OCI-LY1 (cell line): ENCODE data around the gene CHMP6.

ENCODE experiments used
- EZH2 ChIP-seq: fragments of 200-600 bp; sonication (generic), shearing (Covaris generic); IDR thresholded peaks from 2 replicates; pipeline ENCODE4 v1.8.0; 2017; ENCODE audit warnings: borderline replicate concordance, mixed run types, mild to moderate bottlenecking, antibody characterized with exemption, low read length, moderate library complexity, mixed read lengths
- TF ChIP-seq, protein P1 (sequence below): fragments of 200-600 bp; sonication (generic), shearing (Covaris generic); IDR thresholded peaks from 2 replicates; pipeline ENCODE4 v1.5.1; 2017; ENCODE audit warnings: mild to moderate bottlenecking, antibody characterized with exemption, low read length, moderate library complexity, mixed read lengths

DNA sequence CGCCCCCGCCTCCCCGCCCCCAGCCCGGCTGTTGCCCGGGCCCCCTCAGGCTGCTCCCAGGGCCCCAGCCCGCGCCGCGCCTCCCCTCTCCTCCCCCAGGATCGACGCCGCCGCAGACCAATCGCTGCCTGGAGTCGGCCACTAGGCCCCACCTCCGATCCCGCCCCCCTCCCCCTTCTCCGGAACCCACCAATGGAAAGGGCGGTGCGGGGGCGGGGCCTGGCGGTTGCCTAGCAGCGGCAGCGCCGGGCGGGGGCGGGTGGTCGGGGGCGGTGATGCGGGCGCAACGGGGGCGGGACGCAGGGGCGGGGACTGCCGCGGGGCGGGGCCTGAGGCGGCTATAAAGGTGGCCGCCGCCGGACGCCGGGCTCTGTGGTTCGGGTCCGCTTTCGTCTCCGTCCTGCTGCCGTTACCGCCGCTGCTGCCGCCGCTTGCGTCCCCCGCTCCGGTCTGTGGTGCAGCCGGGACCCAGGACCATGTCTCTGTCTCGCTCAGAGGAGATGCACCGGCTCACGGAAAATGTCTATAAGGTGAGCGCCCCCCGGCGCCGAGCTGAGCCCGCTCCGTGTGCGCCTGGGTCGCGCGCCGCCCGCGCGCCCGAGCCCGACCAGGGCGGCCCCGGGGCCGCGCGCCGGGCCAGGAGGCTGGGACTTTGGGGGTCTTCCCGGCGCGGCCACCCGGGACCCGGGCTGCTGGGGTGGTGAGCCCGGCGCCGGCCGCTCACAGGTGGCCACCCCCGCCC is 43.3 kb downstream of the CHMP6 start, which contains the start of gene BAIAP2:
- TF ChIP-seq, protein P1, sequence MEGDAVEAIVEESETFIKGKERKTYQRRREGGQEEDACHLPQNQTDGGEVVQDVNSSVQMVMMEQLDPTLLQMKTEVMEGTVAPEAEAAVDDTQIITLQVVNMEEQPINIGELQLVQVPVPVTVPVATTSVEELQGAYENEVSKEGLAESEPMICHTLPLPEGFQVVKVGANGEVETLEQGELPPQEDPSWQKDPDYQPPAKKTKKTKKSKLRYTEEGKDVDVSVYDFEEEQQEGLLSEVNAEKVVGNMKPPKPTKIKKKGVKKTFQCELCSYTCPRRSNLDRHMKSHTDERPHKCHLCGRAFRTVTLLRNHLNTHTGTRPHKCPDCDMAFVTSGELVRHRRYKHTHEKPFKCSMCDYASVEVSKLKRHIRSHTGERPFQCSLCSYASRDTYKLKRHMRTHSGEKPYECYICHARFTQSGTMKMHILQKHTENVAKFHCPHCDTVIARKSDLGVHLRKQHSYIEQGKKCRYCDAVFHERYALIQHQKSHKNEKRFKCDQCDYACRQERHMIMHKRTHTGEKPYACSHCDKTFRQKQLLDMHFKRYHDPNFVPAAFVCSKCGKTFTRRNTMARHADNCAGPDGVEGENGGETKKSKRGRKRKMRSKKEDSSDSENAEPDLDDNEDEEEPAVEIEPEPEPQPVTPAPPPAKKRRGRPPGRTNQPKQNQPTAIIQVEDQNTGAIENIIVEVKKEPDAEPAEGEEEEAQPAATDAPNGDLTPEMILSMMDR: no peak
- no peak for TF ChIP-seq EZH2
